Spleen (tissue), 7 donors: ENCODE data around the gene CORIN.

Source experiments
- POLR2A ChIP-seq, 3 donors: fragments of 450-650 bp; IDR thresholded peaks; one replicate each; pipeline ENCODE4 v1.5.1; 2017; ENCODE audit warnings: antibody characterized with exemption in 3 of 3, mild to moderate bottlenecking in 1 of 3
- POLR2AphosphoS5 ChIP-seq, 3 donors: sonication (generic); formaldehyde crosslinking; IDR thresholded peaks; one replicate each; pipeline ENCODE4 v1.5.1; 2017; ENCODE audit warnings: antibody characterized with exemption in 3 of 3
- TF ChIP-seq, protein P1 (sequence below), 11 experiments: fragments of 200-600 bp in 7 of 11; fragments of 450-650 bp in 4 of 11; sonication (generic) in 4 of 11; IDR thresholded peaks in 8 of 11; conservative IDR thresholded peaks in 3 of 11; 1 replicate in 7 of 11; 2 replicates in 4 of 11; pipeline versions ENCODE4 v1.4.0 to v1.8.0; 2016 to 2021; ENCODE audit warnings: antibody characterized with exemption in 11 of 11, inconsistent platforms in 4 of 11, mild to moderate bottlenecking in 1 of 11
- donor health status: DM: no; HTN: no; CAD: no; lungs with moderate emphysema.
- donor health status: DM: no; HTN: no; CAD: no.
- donor health status: DM: no; HTN: no; CAD: no.

DNA sequence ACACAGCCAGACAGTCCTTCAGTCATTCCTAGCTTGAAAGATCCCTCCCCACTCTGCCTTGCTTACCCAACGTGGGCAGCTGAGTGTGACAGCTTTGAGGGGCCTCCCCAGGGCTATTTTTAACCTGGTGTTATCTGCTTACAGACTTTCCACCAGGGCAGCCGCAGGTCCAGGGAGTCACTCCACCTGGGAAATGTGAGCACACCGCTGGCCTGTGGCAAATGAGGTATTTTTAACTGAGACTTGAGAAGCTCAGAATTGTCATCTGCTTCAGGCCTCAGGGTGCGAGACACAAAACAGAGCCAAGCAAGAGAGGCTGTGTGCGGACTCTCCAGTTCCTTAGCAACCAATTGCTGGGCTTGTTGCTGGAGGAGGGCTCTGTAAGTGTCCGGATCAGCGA lies 13.0 kb downstream of the CORIN start:
- TF ChIP-seq, protein P1, sequence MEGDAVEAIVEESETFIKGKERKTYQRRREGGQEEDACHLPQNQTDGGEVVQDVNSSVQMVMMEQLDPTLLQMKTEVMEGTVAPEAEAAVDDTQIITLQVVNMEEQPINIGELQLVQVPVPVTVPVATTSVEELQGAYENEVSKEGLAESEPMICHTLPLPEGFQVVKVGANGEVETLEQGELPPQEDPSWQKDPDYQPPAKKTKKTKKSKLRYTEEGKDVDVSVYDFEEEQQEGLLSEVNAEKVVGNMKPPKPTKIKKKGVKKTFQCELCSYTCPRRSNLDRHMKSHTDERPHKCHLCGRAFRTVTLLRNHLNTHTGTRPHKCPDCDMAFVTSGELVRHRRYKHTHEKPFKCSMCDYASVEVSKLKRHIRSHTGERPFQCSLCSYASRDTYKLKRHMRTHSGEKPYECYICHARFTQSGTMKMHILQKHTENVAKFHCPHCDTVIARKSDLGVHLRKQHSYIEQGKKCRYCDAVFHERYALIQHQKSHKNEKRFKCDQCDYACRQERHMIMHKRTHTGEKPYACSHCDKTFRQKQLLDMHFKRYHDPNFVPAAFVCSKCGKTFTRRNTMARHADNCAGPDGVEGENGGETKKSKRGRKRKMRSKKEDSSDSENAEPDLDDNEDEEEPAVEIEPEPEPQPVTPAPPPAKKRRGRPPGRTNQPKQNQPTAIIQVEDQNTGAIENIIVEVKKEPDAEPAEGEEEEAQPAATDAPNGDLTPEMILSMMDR (IDR thresholded peaks at IDR 0.05 in 8 of 11, conservative IDR thresholded peaks at IDR 0.05 in 3 of 11) = no peak
- TF ChIP-seq POLR2AphosphoS5 (IDR thresholded peaks at IDR 0.05) = no peak
- no peak for TF ChIP-seq POLR2A (IDR thresholded peaks at IDR 0.05)
